B cell (primary cell): ENCODE data around the gene DDX10. TPM values are rescaled to one million over a fixed set of nuclear protein-coding genes. Genes with fewer than 3 reads are reported as not detected.

Experiments
- ATAC-seq: fragments of 200-7000 bp; cut with Tn5 transposase; one replicate; pipeline ENCODE4 v1.10.0; 2021; ENCODE audit warnings: low read depth, mild to moderate bottlenecking, moderate number of reproducible peaks, moderate library complexity
- CTCF ChIA-PET: fragments of 350-600 bp; sonication (Branson Sonifier 250); formaldehyde crosslinking; loops from one replicate; lab custom pipeline; 2021; ENCODE audit warnings: antibody characterized with exemption, inconsistent platforms; lab: Charles Lee
- POLR2A ChIA-PET: fragments of 350-600 bp; sonication (Branson Sonifier 250); formaldehyde crosslinking; loops from one replicate; lab custom pipeline; 2021; ENCODE audit warnings: antibody characterized with exemption; lab: Charles Lee
- DNase-seq: peaks from one replicate; pipeline ENCODE4 v3.0.0; 2013
- H2AFZ ChIP-seq: 2 replicates; pipeline ENCODE4 v1.6.1; 2012; ENCODE audit warnings: mild to moderate bottlenecking, low read depth, low read length; ENCODE audit not compliant: insufficient read depth, poor library complexity, severe bottlenecking
- H3K27ac ChIP-seq, 2 donors: 1 replicate in 1 of 2; 2 replicates in 1 of 2; pipeline ENCODE4 v1.5.1; 2012 to 2013; ENCODE audit warnings: low read length in 2 of 2, mild to moderate bottlenecking in 2 of 2, moderate library complexity in 1 of 2
- H3K27me3 ChIP-seq, 4 experiments: fragments of 200-600 bp in 1 of 4; sonication (generic) in 1 of 4; replicated peaks in 1 of 4; 1 replicate in 2 of 4; 2 replicates in 2 of 4; pipeline versions ENCODE4 v1.6.1 to v1.7.0; 2013 to 2016; ENCODE audit warnings: low read length in 3 of 4, mild to moderate bottlenecking in 2 of 4, mixed read lengths in 1 of 4, moderate library complexity in 1 of 4; ENCODE audit not compliant: insufficient read depth in 4 of 4, control insufficient read depth in 3 of 4; ENCODE audit errors: control extremely low read depth in 1 of 4
- H3K36me3 ChIP-seq, 2 experiments: replicated peaks in 1 of 2; 1 replicate in 1 of 2; 2 replicates in 1 of 2; pipeline versions ENCODE4 v1.6.1 to v1.7.1; 2013; ENCODE audit warnings: low read length in 1 of 2; ENCODE audit not compliant: insufficient read depth in 2 of 2, control insufficient read depth in 1 of 2; ENCODE audit errors: control extremely low read depth in 1 of 2, extremely low read depth in 1 of 2
- H3K4me1 ChIP-seq, 2 donors: fragments of 200-600 bp in 1 of 2; sonication (generic) in 1 of 2; 1 replicate in 1 of 2; 2 replicates in 1 of 2; pipeline versions ENCODE4 v1.5.1 to v1.6.1; 2013 to 2017; ENCODE audit warnings: low read length in 2 of 2; ENCODE audit not compliant: control insufficient read depth in 2 of 2, insufficient read depth in 2 of 2
- H3K4me2 ChIP-seq: replicated peaks from 2 replicates; pipeline ENCODE3; 2012; ENCODE audit warnings: mild to moderate bottlenecking, low read depth, low read length; ENCODE audit not compliant: poor library complexity, severe bottlenecking
- H3K4me3 ChIP-seq, 5 experiments: fragments of 200-600 bp in 1 of 5; sonication (generic) in 1 of 5; 1 replicate in 3 of 5; 2 replicates in 2 of 5; pipeline versions ENCODE4 v1.5.1 to v1.7.0; 2011 to 2016; ENCODE audit warnings: low read length in 4 of 5, mild to moderate bottlenecking in 4 of 5, low read depth in 2 of 5, control low read depth in 1 of 5, moderate library complexity in 1 of 5; ENCODE audit not compliant: insufficient read depth in 1 of 5; ENCODE audit errors: control extremely low read depth in 1 of 5, extremely low read depth in 1 of 5
- H3K79me2 ChIP-seq: fragments of 200-600 bp; sonication (generic); one replicate; pipeline ENCODE4 v1.6.0; 2016; ENCODE audit warnings: low read length; ENCODE audit not compliant: control insufficient read depth, insufficient read depth
- H3K9ac ChIP-seq: fragments of 200-600 bp; sonication (generic); 2 replicates; pipeline ENCODE4 v1.6.1; 2017; ENCODE audit warnings: mild to moderate bottlenecking, low read length, moderate library complexity
- H3K9me3 ChIP-seq, 3 donors: one replicate each; pipeline versions ENCODE4 v1.6.1 to v1.7.1; 2013; ENCODE audit warnings: low read length in 2 of 3; ENCODE audit not compliant: control insufficient read depth in 2 of 3, insufficient read depth in 1 of 3; ENCODE audit errors: control extremely low read depth in 1 of 3
- H4K20me1 ChIP-seq: 2 replicates; pipeline ENCODE4 v1.6.0; 2012; ENCODE audit warnings: mild to moderate bottlenecking, low read length; ENCODE audit not compliant: insufficient read depth, control insufficient read depth, poor library complexity, severe bottlenecking
- H3K27ac Mint-ChIP-seq: one replicate; pipeline ENCODE4 v1.8.0; 2021; ENCODE audit warnings: mixed read lengths
- H3K27me3 Mint-ChIP-seq: one replicate; pipeline ENCODE4 v1.8.0; 2021; ENCODE audit warnings: mixed read lengths
- H3K4me1 Mint-ChIP-seq: one replicate; pipeline ENCODE4 v1.8.0; 2021; ENCODE audit warnings: mixed read lengths
- H3K4me3 Mint-ChIP-seq: one replicate; pipeline ENCODE4 v1.8.0; 2021; ENCODE audit warnings: mixed read lengths
- H3K9me3 Mint-ChIP-seq: one replicate; pipeline ENCODE4 v1.8.0; 2022; ENCODE audit warnings: mixed read lengths; ENCODE audit not compliant: insufficient read depth
- CTCF ChIP-seq: fragments of 200-600 bp; IDR thresholded peaks from one replicate; pipeline ENCODE4 v1.8.0; 2022; ENCODE audit warnings: antibody characterized with exemption, mild to moderate bottlenecking
- EZH2 ChIP-seq: IDR thresholded peaks from 2 replicates; pipeline ENCODE4 v1.6.1; 2012; ENCODE audit warnings: borderline replicate concordance, low read depth, mild to moderate bottlenecking, moderate library complexity, low read length; ENCODE audit not compliant: insufficient read depth, poor library complexity, severe bottlenecking
- WGBS: methylation state at CpG from one replicate; pipeline ENCODE4 v1.1.5; 2013; ENCODE audit warnings: missing lambda C conversion rate; ENCODE audit not compliant: insufficient coverage; 5-methylcytosine and 5-hydroxymethylcytosine counted together
- intact Hi-C: fragments of 100-400 bp; cut with micrococcal nuclease; formaldehyde crosslinking; loops from one replicate; pipeline ENCODE4 v1.10.0; 2022
- polyA plus RNA-seq: library from polyadenylated mRNA; depleted of rRNA; stranded (reverse); fragments of >200 nt; gene quantifications from 2 replicates; pipeline ENCODE4 v1.2.3, GENCODE V29; 2012
- total RNA-seq, 2 donors: library from RNA; stranded (reverse); fragments of 120-200 nt in 1 of 2; gene quantifications; 1 replicate in 1 of 2; 2 replicates in 1 of 2; pipeline versions ENCODE4 v1.2.3 to v1.2.4, GENCODE V29; 2013 to 2022

The DDX10 gene
- total and polyA plus RNA-seq, 2 donors (not counting 1 experiment from before 2014, with no cell fraction given): 15.6 to 30.6 TPM

GRCh38 chr11:108891909-108892511, 227.1 kb downstream of the DDX10 start:
- no peaks in the 10 kb centered on the region for H3K9me3 ChIP-seq
- H3K4me1 ChIP-seq: peaks cover 0 to 11% of the 10 kb centered on the region in 2 donors
- no peaks in the 10 kb centered on the region for H3K9me3 Mint-ChIP-seq
- no peaks in the 10 kb centered on the region for H3K27me3 ChIP-seq
- H3K27ac Mint-ChIP-seq: no peak overlapping the region
- H3K27me3 Mint-ChIP-seq: no peaks in the 10 kb centered on the region
- 100% methylated on average over 4 of the region's 7 CpGs for WGBS
- ATAC-seq (no peak), DNase-seq (no peak)
- no peaks in the 10 kb centered on the region for H3K79me2 ChIP-seq
- intact Hi-C loops: no loop called here
- H2AFZ ChIP-seq: no peak overlapping the region
- ChIA-PET POLR2A (no interaction called here), CTCF (no interaction called here)
- no peak overlapping the region for H3K9ac ChIP-seq
- no peak overlapping the region for H3K27ac ChIP-seq
- no peak overlapping the region for H3K4me3 Mint-ChIP-seq
- peaks cover 13% of the 10 kb centered on the region for H3K4me1 Mint-ChIP-seq
- no peak overlapping the region for H3K4me2 ChIP-seq
- TF ChIP-seq CTCF: no peak
- TF ChIP-seq EZH2: no peak
- H3K4me3 ChIP-seq: no peak overlapping the region
- no peaks in the 10 kb centered on the region for H4K20me1 ChIP-seq
- no peaks in the 10 kb centered on the region for H3K36me3 ChIP-seq

GRCh38 chr11:108895579-108896480, 231.0 kb downstream of the DDX10 start:
- no peaks in the 10 kb centered on the region for H3K27me3 Mint-ChIP-seq
- H3K4me2 ChIP-seq: peak overlapping the region; percentile 38
- TF ChIP-seq CTCF (no peak), EZH2 (no peak)
- no peak overlapping the region for H3K27ac ChIP-seq
- intact Hi-C loops: no loop called here
- H2AFZ ChIP-seq: no peak overlapping the region
- POLR2A ChIA-PET: no interaction called here
- no peaks in the 10 kb centered on the region for H3K27me3 ChIP-seq
- no peak overlapping the region for H3K27ac Mint-ChIP-seq
- peaks cover 13% of the 10 kb centered on the region for H3K4me1 Mint-ChIP-seq
- peak overlapping the region; percentile 33 for H3K9ac ChIP-seq
- no peaks in the 10 kb centered on the region for H4K20me1 ChIP-seq
- H3K4me3 ChIP-seq: peak overlapping the region in 1 of 5 experiments; percentile 35
- H3K4me1 ChIP-seq: peaks cover 0 to 11% of the 10 kb centered on the region in 2 donors
- peak; percentile 47 for ATAC-seq
- H3K36me3 ChIP-seq: no peaks in the 10 kb centered on the region
- H3K9me3 ChIP-seq: peaks cover 0 to 7% (median 1%) of the 10 kb centered on the region in 3 donors
- no peaks in the 10 kb centered on the region for H3K79me2 ChIP-seq
- peak; percentile 35 for DNase-seq
- 60% methylated on average over 1 of the region's 8 CpGs for WGBS
- CTCF ChIA-PET: no interaction called here
- H3K9me3 Mint-ChIP-seq: no peaks in the 10 kb centered on the region
- H3K4me3 Mint-ChIP-seq: peak overlapping the region; percentile 43
